Uterus (tissue), 2 donors: ENCODE data around the gene IGFALS.

Source experiments
- CTCF ChIP-seq, 4 experiments: fragments of 200-600 bp in 2 of 4; fragments of 450-650 bp in 2 of 4; sonication (generic) in 2 of 4; IDR thresholded peaks; one replicate each; pipeline ENCODE4 v1.5.1; 2016 to 2019; ENCODE audit warnings: antibody characterized with exemption in 4 of 4, mild to moderate bottlenecking in 2 of 4, moderate library complexity in 1 of 4
- POLR2A ChIP-seq, 2 donors: fragments of 450-650 bp; IDR thresholded peaks; one replicate each; pipeline ENCODE4 v1.6.1; 2016; ENCODE audit warnings: antibody characterized with exemption in 2 of 2, mild to moderate bottlenecking in 1 of 2, moderate library complexity in 1 of 2

DNA sequence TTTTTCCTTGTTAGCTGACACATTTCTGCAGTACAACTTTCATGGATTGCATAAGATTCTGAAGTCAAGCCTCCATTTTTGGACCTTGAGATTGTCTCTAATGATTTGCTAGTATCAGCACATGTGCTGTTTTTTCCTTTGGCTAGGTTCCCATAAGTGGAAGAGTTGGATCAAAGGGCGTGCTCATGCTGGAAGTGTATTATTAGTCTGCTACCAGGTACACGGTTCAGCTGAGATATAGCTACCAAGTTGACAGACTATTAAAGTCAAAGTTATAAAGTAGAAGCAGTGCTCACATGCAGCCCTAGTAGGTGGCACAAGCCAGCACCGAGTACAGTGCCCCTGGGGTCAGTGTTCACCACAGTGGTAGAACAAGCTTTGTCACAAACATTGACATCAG, 36.7 kb upstream of the IGFALS start:
- TF ChIP-seq CTCF (IDR thresholded peaks at IDR 0.05) (no peak), POLR2A (IDR thresholded peaks at IDR 0.05) (no peak)
